Hematopoietic multipotent progenitor cell treated with erythropoietin and hydrocortisone succinate and interleukin-3 and kit ligand, for 8 days (in vitro differentiated cells): ENCODE measurements around the gene CAMP.

Experiments
- DNase-seq: peaks from one replicate; pipeline ENCODE4 v3.0.0-alpha.2; 2015

CAMP gene

GRCh38 chr3:48215019-48215418 is 8.3 kb upstream of the CAMP start:
- DNase-seq = no peak

- DNase-seq = no peak
Measured at GRCh38 chr3:48215466-48215865, 7.8 kb upstream of the CAMP start.

- DNase-seq = no peak
Measured at GRCh38 chr3:48215876-48216275, 7.4 kb upstream of the CAMP start.

- DNase-seq = no peak
Measured at GRCh38 chr3:48217449-48217848, 5.8 kb upstream of the CAMP start.

- DNase-seq = no peak
Measured at GRCh38 chr3:48218537-48218936, 4.8 kb upstream of the CAMP start.

- DNase-seq = no peak
Measured at GRCh38 chr3:48219543-48219942, 3.8 kb upstream of the CAMP start.

- DNase-seq = no peak
Measured at GRCh38 chr3:48220746-48221145, 2.5 kb upstream of the CAMP start.

- DNase-seq = no peak
Measured at GRCh38 chr3:48225587-48225986, 2.3 kb downstream of the CAMP start.

- no peak for DNase-seq
Measured at GRCh38 chr3:48226939-48227338, 3.6 kb downstream of the CAMP start.

GRCh38 chr3:48232232-48232631 is 8.9 kb downstream of the CAMP start:
- DNase-seq = no peak

- peak; percentile 82 for DNase-seq
Measured at GRCh38 chr3:48232734-48233133, 9.4 kb downstream of the CAMP start.

- DNase-seq = no peak
Measured at GRCh38 chr3:48233542-48233941, 10.2 kb downstream of the CAMP start.

GRCh38 chr3:48236531-48236930 is 13.2 kb downstream of the CAMP start:
- no peak for DNase-seq

- no peak for DNase-seq
Measured at GRCh38 chr3:48238531-48239085, 15.3 kb downstream of the CAMP start.

- DNase-seq = no peak
Measured at GRCh38 chr3:48240000-48240963, 17.0 kb downstream of the CAMP start.

- DNase-seq = peak; percentile 17
Measured at GRCh38 chr3:48241796-48242455, 18.6 kb downstream of the CAMP start.

- DNase-seq = no peak
Measured at GRCh38 chr3:48243886-48244285, 20.6 kb downstream of the CAMP start.

GRCh38 chr3:48244461-48244860 is 21.2 kb downstream of the CAMP start:
- no peak for DNase-seq

GRCh38 chr3:48245136-48245535 is 21.8 kb downstream of the CAMP start:
- no peak for DNase-seq

GRCh38 chr3:48247401-48247811 is 24.1 kb downstream of the CAMP start:
- DNase-seq = peak; percentile 48

GRCh38 chr3:48248095-48248850 is 25.0 kb downstream of the CAMP start:
- no peak for DNase-seq

GRCh38 chr3:48256557-48256956 is 33.3 kb downstream of the CAMP start:
- no peak for DNase-seq

- no peak for DNase-seq
Measured at GRCh38 chr3:48258530-48258929, 35.2 kb downstream of the CAMP start.
